ENCODE data around the gene CYSLTR2.

CYSLTR2 gene

GRCh38 chr13:48731957-48732569, 78.3 kb downstream of the CYSLTR2 start:
- H3K9me3 ChIP-seq (ENCODE audit: severe bottlenecking) = no peaks in the 10 kb centered on the region
- no peaks in the 10 kb centered on the region for H3K27me3 ChIP-seq (ENCODE audit: insufficient read depth, poor library complexity, severe bottlenecking)
- no peak for ATAC-seq (ENCODE audit: low read depth)
- H3K27ac ChIP-seq (ENCODE audit: poor library complexity, severe bottlenecking) = no peak overlapping the region
- H3K4me3 ChIP-seq (ENCODE audit: severe bottlenecking) = no peak overlapping the region
- DNase-seq (ENCODE audit: low spot score) = no peak
- no peak for TF ChIP-seq CTCF (IDR thresholded peaks at IDR 0.05; ENCODE audit: poor library complexity, severe bottlenecking)
- H3K36me3 ChIP-seq (ENCODE audit: low read depth) = no peaks in the 10 kb centered on the region
- no peaks in the 10 kb centered on the region for H3K4me1 ChIP-seq (ENCODE audit: insufficient read depth, poor library complexity, severe bottlenecking)

GRCh38 chr13:48733739-48734335, 80.1 kb downstream of the CYSLTR2 start:
- H3K27ac ChIP-seq (ENCODE audit: poor library complexity, severe bottlenecking) = no peak overlapping the region
- H3K27me3 ChIP-seq (ENCODE audit: insufficient read depth, poor library complexity, severe bottlenecking) = no peaks in the 10 kb centered on the region
- no peak overlapping the region for H3K4me3 ChIP-seq (ENCODE audit: severe bottlenecking)
- no peak for ATAC-seq (ENCODE audit: low read depth)
- no peaks in the 10 kb centered on the region for H3K9me3 ChIP-seq (ENCODE audit: severe bottlenecking)
- DNase-seq (ENCODE audit: low spot score) = no peak
- H3K36me3 ChIP-seq (ENCODE audit: low read depth) = no peaks in the 10 kb centered on the region
- no peaks in the 10 kb centered on the region for H3K4me1 ChIP-seq (ENCODE audit: insufficient read depth, poor library complexity, severe bottlenecking)
- TF ChIP-seq CTCF (IDR thresholded peaks at IDR 0.05; ENCODE audit: poor library complexity, severe bottlenecking) = no peak

GRCh38 chr13:48735571-48735970, 81.8 kb downstream of the CYSLTR2 start:
- Histone ChIP-seq H3K4me1 (ENCODE audit: insufficient read depth, poor library complexity, severe bottlenecking) (no peaks in the 10 kb centered on the region), H3K27ac (ENCODE audit: poor library complexity, severe bottlenecking) (no peak overlapping the region), H3K9me3 (ENCODE audit: severe bottlenecking) (no peaks in the 10 kb centered on the region), H3K36me3 (ENCODE audit: low read depth) (no peaks in the 10 kb centered on the region), H3K27me3 (ENCODE audit: insufficient read depth, poor library complexity, severe bottlenecking) (no peaks in the 10 kb centered on the region), H3K4me3 (ENCODE audit: severe bottlenecking) (no peak overlapping the region)
- TF ChIP-seq CTCF (IDR thresholded peaks at IDR 0.05; ENCODE audit: poor library complexity, severe bottlenecking) = no peak
- ATAC-seq (ENCODE audit: low read depth) (no peak), DNase-seq (ENCODE audit: low spot score) (no peak)

- no peaks in the 10 kb centered on the region for H3K4me1 ChIP-seq (ENCODE audit: insufficient read depth, poor library complexity, severe bottlenecking)
- H3K9me3 ChIP-seq (ENCODE audit: severe bottlenecking) = no peaks in the 10 kb centered on the region
- H3K36me3 ChIP-seq (ENCODE audit: low read depth) = no peaks in the 10 kb centered on the region
- no peak overlapping the region for H3K27ac ChIP-seq (ENCODE audit: poor library complexity, severe bottlenecking)
- no peak for DNase-seq (ENCODE audit: low spot score)
- H3K27me3 ChIP-seq (ENCODE audit: insufficient read depth, poor library complexity, severe bottlenecking) = no peaks in the 10 kb centered on the region
- H3K4me3 ChIP-seq (ENCODE audit: severe bottlenecking) = no peak overlapping the region
- no peak for ATAC-seq (ENCODE audit: low read depth)
- no peak for TF ChIP-seq CTCF (IDR thresholded peaks at IDR 0.05; ENCODE audit: poor library complexity, severe bottlenecking)
Observed at GRCh38 chr13:48737689-48738088, 84.0 kb downstream of the CYSLTR2 start.

GRCh38 chr13:48738311-48738710, 84.6 kb downstream of the CYSLTR2 start:
- no peak for ATAC-seq (ENCODE audit: low read depth)
- Histone ChIP-seq H3K9me3 (ENCODE audit: severe bottlenecking) (no peaks in the 10 kb centered on the region), H3K27ac (ENCODE audit: poor library complexity, severe bottlenecking) (no peak overlapping the region), H3K4me3 (ENCODE audit: severe bottlenecking) (no peak overlapping the region), H3K27me3 (ENCODE audit: insufficient read depth, poor library complexity, severe bottlenecking) (no peaks in the 10 kb centered on the region), H3K36me3 (ENCODE audit: low read depth) (no peaks in the 10 kb centered on the region), H3K4me1 (ENCODE audit: insufficient read depth, poor library complexity, severe bottlenecking) (no peaks in the 10 kb centered on the region)
- no peak for TF ChIP-seq CTCF (IDR thresholded peaks at IDR 0.05; ENCODE audit: poor library complexity, severe bottlenecking)
- DNase-seq (ENCODE audit: low spot score) = no peak
